ENCODE results near the gene BTLA.

The BTLA gene

GRCh38 chr3:112519424-112520001 lies 20.2 kb upstream of the BTLA start:
- TF ChIP-seq TAF1 (IDR thresholded peaks at IDR 0.05; ENCODE audit: low read depth) (no peak), RAD21 (IDR thresholded peaks at IDR 0.05; ENCODE audit: low read depth) (peak; percentile 69)

- TF ChIP-seq ZBTB7A (IDR thresholded peaks at IDR 0.05; ENCODE audit: low read depth), result no peak
- no peak for TF ChIP-seq NFIC (IDR thresholded peaks at IDR 0.05)
- no peak for TF ChIP-seq CREB1 (IDR thresholded peaks at IDR 0.05; ENCODE audit: low read depth)
- no peak for TF ChIP-seq TAF1 (IDR thresholded peaks at IDR 0.05; ENCODE audit: low read depth)
- TF ChIP-seq USF1 (IDR thresholded peaks at IDR 0.05), result no peak
- no peak for TF ChIP-seq FOXM1 (IDR thresholded peaks at IDR 0.05; ENCODE audit: borderline replicate concordance, low read depth)
- no peak for TF ChIP-seq REST (IDR thresholded peaks at IDR 0.05; ENCODE audit: low read depth)
Measured at GRCh38 chr3:112514527-112515128, 15.4 kb upstream of the BTLA start.

GRCh38 chr3:112512320-112512719 lies 13.0 kb upstream of the BTLA start:
- TF ChIP-seq TCF12 (IDR thresholded peaks at IDR 0.05; ENCODE audit: low read depth) (no peak), EP300 (IDR thresholded peaks at IDR 0.05; ENCODE audit: borderline replicate concordance) (no peak), NFIC (IDR thresholded peaks at IDR 0.05) (no peak), REST (IDR thresholded peaks at IDR 0.05; ENCODE audit: low read depth) (no peak), TAF1 (IDR thresholded peaks at IDR 0.05; ENCODE audit: low read depth) (no peak), CREB1 (IDR thresholded peaks at IDR 0.05; ENCODE audit: low read depth) (no peak), USF1 (IDR thresholded peaks at IDR 0.05) (no peak), ZBTB7A (IDR thresholded peaks at IDR 0.05; ENCODE audit: low read depth) (no peak), RAD21 (IDR thresholded peaks at IDR 0.05; ENCODE audit: low read depth) (no peak), FOXM1 (IDR thresholded peaks at IDR 0.05; ENCODE audit: borderline replicate concordance, low read depth) (no peak), YY1 (IDR thresholded peaks at IDR 0.05; ENCODE audit: low read depth) (no peak), CEBPB (IDR thresholded peaks at IDR 0.05) (no peak), TEAD4 (IDR thresholded peaks at IDR 0.05) (no peak), EGR1 (IDR thresholded peaks at IDR 0.05) (no peak), MAX (IDR thresholded peaks at IDR 0.05) (no peak)

- no peak for TF ChIP-seq RAD21 (IDR thresholded peaks at IDR 0.05; ENCODE audit: low read depth)
- no peak for TF ChIP-seq NFIC (IDR thresholded peaks at IDR 0.05)
- no peak for TF ChIP-seq TAF1 (IDR thresholded peaks at IDR 0.05; ENCODE audit: low read depth)
- TF ChIP-seq YY1 (IDR thresholded peaks at IDR 0.05; ENCODE audit: low read depth), result no peak
- no peak for TF ChIP-seq ZBTB7A (IDR thresholded peaks at IDR 0.05; ENCODE audit: low read depth)
- no peak for TF ChIP-seq FOXM1 (IDR thresholded peaks at IDR 0.05; ENCODE audit: borderline replicate concordance, low read depth)
- no peak for TF ChIP-seq EGR1 (IDR thresholded peaks at IDR 0.05)
- no peak for TF ChIP-seq REST (IDR thresholded peaks at IDR 0.05; ENCODE audit: low read depth)
- TF ChIP-seq EP300 (IDR thresholded peaks at IDR 0.05; ENCODE audit: borderline replicate concordance), result no peak
- TF ChIP-seq CREB1 (IDR thresholded peaks at IDR 0.05; ENCODE audit: low read depth), result no peak
- TF ChIP-seq CEBPB (IDR thresholded peaks at IDR 0.05), result no peak
- no peak for TF ChIP-seq USF1 (IDR thresholded peaks at IDR 0.05)
- TF ChIP-seq TCF12 (IDR thresholded peaks at IDR 0.05; ENCODE audit: low read depth), result no peak
- TF ChIP-seq TEAD4 (IDR thresholded peaks at IDR 0.05), result no peak
- TF ChIP-seq MAX (IDR thresholded peaks at IDR 0.05), result no peak
Measured at GRCh38 chr3:112508860-112509259, 9.6 kb upstream of the BTLA start.

Measured in Ishikawa (cell line).